ENCODE measurements around the gene KAT2A.
"Not testable (repeated sequence)": the region's sequence is repeated elsewhere in the genome, so short reads cannot be mapped to it uniquely, and the experiment has no call there.

Gene KAT2A

GRCh38 chr17:42120770-42121769, at the start of gene KAT2A:
Gene KAT2A (minus strand): TSS chr17:42121367. CDS start chr17:42121304, 63 bp downstream.
- DNase-seq (ENCODE audit: low read depth in 2 of 2) = peak; percentile 67 to 68

DNA sequence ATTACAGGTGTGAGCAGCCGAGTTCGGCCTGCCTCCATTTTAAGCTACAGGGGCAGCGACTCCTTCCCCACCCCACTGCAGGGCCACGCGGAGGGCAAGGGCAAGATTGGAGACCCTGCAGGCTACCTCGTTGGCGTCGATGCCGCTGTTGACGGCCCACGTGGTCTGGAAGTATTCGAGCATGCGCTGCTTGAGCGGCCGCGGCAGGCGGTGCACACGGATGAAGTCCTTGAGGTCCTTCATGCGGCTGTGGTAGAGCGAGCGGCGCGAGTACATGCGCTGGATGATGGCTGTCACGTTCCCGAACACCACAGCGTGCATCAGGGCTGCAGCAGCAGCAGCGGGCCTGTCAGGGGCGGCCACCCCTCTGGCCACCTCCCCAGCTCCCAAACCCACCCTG, 48.2 kb upstream of the KAT2A start:
- no peak for DNase-seq (ENCODE audit: low read depth in 2 of 2)

DNA sequence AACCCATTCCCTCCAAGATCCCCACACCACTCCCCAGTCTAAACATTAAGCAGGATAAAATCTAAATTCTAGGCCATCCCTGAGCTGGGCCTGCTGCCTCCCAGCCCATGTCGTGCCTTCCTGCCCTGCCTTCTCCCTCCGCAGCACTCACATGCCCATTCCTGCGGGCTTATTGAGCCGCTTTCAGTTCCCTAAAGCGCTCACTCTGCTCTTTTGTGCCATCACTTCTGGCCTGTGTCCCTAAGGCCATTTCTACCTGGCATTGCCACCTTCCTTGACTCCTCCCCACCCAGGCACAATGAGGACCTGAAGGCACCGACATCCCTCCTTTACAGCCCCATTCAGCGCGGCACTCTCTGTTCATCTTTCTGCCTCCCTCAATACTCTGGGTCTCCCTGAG, 46.6 kb upstream of the KAT2A start:
- DNase-seq (ENCODE audit: low read depth in 2 of 2) = no peak

GRCh38 chr17:42166196-42166763, 45.1 kb upstream of the KAT2A start:
- no peak for DNase-seq (ENCODE audit: low read depth in 2 of 2)

- no peak for DNase-seq (ENCODE audit: low read depth in 2 of 2)
These were observed 44.6 kb upstream of the KAT2A start for GRCh38 chr17:42165751-42166150.

DNA sequence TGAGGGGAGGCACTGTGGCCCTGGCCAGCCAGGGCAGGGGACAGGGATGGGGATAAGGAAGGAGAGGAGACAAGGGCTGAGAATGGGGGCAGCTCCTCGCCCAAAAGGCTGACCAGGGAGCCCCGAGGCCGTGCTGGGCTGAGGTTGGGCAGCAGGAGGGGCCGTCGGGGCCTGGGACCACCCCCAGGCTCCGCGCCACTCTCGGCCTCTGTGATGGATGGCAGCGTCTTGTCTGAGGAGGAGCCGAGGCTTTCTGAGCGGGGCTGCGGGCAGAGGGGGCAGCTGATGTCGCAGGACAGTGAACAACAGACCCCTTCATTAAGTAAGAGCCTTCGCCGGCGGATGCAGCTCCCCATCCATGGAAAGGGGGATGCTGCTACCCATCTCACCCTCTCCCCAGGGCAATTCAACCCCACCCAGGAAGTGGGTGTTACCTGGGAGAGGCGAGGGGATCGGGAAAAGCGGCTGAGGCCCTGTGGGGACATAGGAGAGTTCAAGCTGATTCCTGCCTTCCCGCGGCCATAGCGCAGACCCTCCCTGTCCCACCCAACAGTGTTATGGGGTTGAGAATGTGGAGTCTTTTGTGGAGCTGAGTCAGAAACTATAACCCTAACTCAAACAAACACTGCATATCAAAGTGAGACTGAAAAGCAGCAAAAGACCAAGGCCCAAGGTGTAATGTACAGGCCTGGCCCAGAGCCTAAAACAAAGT, 42.7 kb upstream of the KAT2A start:
- no peak for DNase-seq (ENCODE audit: low read depth in 2 of 2)

DNA sequence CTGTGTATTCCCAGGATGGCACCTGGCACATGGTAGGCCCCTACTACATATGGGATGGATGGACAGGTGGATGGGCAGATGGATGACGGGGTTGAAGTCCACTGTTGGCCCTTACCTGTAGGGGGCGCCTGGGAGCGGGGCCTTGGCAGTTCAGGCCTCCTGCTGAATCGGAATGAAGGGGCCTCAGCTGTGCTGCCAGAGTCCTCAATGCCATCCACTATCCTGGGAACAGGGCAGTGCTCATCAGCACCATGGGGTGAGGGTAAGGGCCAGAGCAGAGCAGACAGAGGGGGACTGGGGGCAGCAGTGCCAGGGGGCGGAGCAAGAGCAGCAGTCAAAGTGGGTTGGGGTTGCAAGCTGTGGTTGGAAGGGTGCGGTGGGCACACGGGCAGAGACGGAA, 41.9 kb upstream of the KAT2A start:
- peak in 1 of 2 donors; percentile 29 for DNase-seq (ENCODE audit: low read depth in 2 of 2)

DNA sequence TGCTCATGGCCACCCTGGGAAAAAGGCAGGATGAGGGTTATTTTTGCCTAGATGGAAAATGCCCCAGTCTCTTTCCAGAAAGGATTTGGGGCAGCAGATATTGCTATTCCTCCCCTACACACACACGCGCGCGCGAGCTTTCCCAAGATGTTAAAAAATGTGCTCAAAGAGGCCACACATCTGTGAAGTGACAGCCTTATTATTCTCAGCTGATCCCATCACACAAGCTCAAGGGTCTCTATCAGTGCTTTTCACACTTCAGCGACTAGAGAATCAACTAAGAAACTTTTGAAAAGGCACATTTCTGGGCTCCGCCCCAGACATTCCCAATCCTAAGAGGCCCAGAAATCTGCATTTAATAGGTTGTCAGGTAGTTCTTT, 39.4 kb upstream of the KAT2A start:
- DNase-seq (ENCODE audit: low read depth in 2 of 2) = no peak

- DNase-seq (ENCODE audit: low read depth in 2 of 2) = no peak
These were observed 38.8 kb upstream of the KAT2A start for GRCh38 chr17:42159796-42160530.

- DNase-seq (ENCODE audit: low read depth in 2 of 2) = no peak
These were observed 34.5 kb upstream of the KAT2A start for GRCh38 chr17:42155614-42156045.

DNA sequence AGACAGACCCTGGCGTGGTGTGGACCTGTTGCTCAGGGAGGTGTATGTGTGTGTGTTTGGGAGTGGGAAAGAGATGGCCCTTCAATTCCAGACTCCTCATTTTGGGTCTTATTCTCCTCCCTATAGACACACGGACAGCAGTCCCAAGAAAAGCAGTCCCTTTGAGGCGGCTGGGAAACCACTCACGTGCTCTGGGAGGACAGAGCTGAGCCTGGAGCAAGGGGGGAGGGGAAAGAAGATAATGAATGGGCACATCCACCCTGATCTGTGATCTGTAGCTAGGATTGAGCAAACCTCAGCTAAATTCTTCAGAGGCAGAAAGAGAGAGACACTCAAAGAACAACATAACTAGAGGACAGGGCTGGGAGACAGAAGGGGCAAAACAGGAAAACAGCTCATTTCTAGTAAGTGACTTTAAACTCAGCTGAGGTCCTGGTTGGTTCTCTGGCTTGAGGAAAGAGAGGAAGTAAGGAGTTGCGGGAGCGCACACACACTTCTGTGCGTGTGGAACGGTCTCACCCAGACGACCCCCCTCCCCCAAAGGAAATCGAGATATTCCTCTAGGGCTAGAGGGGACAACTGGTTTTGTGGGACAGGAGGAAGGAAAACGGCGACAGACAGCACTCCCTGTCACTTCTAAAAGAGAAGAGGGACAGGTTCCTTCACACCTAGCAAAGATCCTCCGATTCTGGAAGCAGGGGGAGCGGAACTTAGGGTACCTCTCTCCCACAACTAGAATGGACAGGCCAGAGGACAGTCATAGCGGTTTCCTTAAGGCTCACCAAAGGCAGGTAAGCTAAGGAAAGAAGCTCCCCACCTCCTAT, 33.0 kb upstream of the KAT2A start:
- no peak for DNase-seq (ENCODE audit: low read depth in 2 of 2)

- no peak for DNase-seq (ENCODE audit: low read depth in 2 of 2)
These were observed 25.9 kb upstream of the KAT2A start for GRCh38 chr17:42146911-42147607.

- DNase-seq (ENCODE audit: low read depth in 2 of 2) = not testable (repeated sequence)
These were observed 22.0 kb upstream of the KAT2A start for GRCh38 chr17:42143138-42143537.

DNA sequence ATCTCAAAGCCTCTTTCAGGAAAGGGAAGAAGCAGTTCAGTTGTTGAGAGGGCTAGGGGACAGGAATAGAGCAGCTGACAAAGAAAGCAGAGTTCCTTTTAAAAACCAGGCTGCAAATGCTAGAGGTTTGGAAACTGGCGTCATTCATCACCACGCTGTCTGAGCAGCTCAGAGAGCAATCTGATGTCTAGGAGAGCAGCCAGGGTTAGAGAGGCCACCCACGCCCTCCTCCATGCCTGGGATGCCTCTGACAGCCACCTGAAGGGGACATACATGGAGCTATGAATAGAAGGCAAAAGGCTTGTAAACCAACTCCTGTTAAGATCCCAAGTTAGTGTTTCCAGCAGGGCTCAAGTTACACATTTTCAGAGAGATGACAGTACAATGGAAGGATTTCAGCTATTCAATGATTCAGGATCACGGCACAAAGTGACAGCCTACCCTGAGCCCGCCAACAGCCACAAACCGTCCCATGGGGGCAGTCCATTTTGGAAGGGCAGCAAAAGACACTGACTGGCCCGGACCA, 21.3 kb upstream of the KAT2A start:
- no peak for DNase-seq (ENCODE audit: low read depth in 2 of 2)

DNA sequence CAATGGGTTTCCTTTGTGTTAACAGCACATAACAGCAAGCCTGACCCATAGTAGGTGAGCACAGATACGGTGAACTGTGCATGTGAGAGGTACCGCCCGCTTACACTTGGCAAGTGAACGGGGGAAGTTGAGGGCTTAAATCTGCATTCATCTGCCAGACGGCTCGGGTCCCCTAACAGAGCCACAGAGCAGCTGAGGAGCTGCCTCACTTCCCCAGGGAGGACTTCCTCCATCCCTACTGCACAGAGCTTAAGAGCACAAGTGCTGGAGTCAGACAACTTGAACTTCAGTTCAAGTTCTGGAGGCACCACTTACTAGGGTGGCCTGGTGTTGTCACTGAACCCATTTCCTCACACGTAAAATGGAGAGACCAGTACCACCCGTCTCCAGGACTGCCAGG, 20.2 kb upstream of the KAT2A start:
- DNase-seq (ENCODE audit: low read depth in 2 of 2) = no peak

GRCh38 chr17:42140690-42141089, 19.5 kb upstream of the KAT2A start:
- not testable (repeated sequence) for DNase-seq (ENCODE audit: low read depth in 2 of 2)

GRCh38 chr17:42138749-42139492, 17.8 kb upstream of the KAT2A start:
- no peak for DNase-seq (ENCODE audit: low read depth in 2 of 2)

GRCh38 chr17:42136654-42137051, 15.5 kb upstream of the KAT2A start:
- DNase-seq (ENCODE audit: low read depth in 2 of 2) = no peak
